A549 (cell line): ENCODE measurements around the gene GLS.

Source experiments
- CBX2 ChIP-seq: fragments of 200-600 bp; sonication (generic); IDR thresholded peaks from 2 replicates; pipeline ENCODE4 v1.6.1; 2016; ENCODE audit warnings: low read depth, mild to moderate bottlenecking, borderline replicate concordance
- EP300 ChIP-seq, 2 experiments: fragments of >200 bp; sonication (Bioruptor Twin); formaldehyde crosslinking; IDR thresholded peaks; 2 replicates in 1 of 2; 3 replicates in 1 of 2; pipeline ENCODE4 v1.6.1; 2016 to 2017
- HOXA7 ChIP-seq: fragments of 250-450 bp; sonication (Bioruptor Pico); IDR thresholded peaks from 2 replicates; pipeline ENCODE4 v1.5.0; 2020; ENCODE audit warnings: mild to moderate bottlenecking, moderate library complexity
- NR3C1 ChIP-seq: fragments of >200 bp; sonication (Bioruptor Twin); formaldehyde crosslinking; IDR thresholded peaks from 3 replicates; pipeline ENCODE4 v1.6.1; 2017
- PHF8 ChIP-seq: fragments of 200-600 bp; sonication (generic); IDR thresholded peaks from 2 replicates; pipeline ENCODE4 v1.6.1; 2016; ENCODE audit warnings: low read depth, mild to moderate bottlenecking, antibody characterized with exemption, moderate library complexity, borderline replicate concordance
- POLR2A ChIP-seq: IDR thresholded peaks from 2 replicates; pipeline ENCODE4 v1.6.1; 2012; ENCODE audit warnings: mild to moderate bottlenecking, low read length
- SREBF2 ChIP-seq: fragments of 450-650 bp; IDR thresholded peaks from 2 replicates; pipeline ENCODE4 v1.6.1; 2014; ENCODE audit warnings: mild to moderate bottlenecking, moderate library complexity
- TF ChIP-seq, protein P1 (sequence below): fragments of >200 bp; sonication (Bioruptor Twin); formaldehyde crosslinking; IDR thresholded peaks from 3 replicates; pipeline ENCODE4 v1.5.1; 2016
- TF ChIP-seq, protein P2 (sequence below): fragments of 200-600 bp; sonication (generic); IDR thresholded peaks from 2 replicates; pipeline ENCODE4 v1.6.1; 2016; ENCODE audit warnings: antibody characterized with exemption, mild to moderate bottlenecking, moderate library complexity

DNA sequence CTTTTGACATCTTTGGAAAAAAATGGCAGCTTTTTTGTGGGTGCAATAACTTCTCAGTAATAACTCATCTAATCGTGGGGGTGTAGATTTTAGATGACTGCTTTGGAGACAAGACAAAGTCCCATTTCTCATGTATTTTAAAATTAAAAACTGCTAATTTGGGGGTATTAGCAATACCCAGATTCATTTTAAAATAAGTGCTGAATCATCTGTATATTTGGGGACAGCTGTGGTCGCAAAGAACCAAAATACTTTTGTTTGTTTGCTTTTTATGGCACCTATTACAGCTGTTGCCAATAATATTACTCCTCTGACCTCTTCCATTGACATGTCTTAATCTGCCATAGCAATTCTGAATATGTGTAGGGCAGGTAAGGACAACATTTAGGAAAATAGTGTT lies 87.9 kb downstream of the GLS start:
- TF ChIP-seq, protein P1, sequence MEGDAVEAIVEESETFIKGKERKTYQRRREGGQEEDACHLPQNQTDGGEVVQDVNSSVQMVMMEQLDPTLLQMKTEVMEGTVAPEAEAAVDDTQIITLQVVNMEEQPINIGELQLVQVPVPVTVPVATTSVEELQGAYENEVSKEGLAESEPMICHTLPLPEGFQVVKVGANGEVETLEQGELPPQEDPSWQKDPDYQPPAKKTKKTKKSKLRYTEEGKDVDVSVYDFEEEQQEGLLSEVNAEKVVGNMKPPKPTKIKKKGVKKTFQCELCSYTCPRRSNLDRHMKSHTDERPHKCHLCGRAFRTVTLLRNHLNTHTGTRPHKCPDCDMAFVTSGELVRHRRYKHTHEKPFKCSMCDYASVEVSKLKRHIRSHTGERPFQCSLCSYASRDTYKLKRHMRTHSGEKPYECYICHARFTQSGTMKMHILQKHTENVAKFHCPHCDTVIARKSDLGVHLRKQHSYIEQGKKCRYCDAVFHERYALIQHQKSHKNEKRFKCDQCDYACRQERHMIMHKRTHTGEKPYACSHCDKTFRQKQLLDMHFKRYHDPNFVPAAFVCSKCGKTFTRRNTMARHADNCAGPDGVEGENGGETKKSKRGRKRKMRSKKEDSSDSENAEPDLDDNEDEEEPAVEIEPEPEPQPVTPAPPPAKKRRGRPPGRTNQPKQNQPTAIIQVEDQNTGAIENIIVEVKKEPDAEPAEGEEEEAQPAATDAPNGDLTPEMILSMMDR = no peak
- TF ChIP-seq CBX2 (no peak), NR3C1 (no peak), EP300 (IDR thresholded peaks at IDR 0.05) (no peak), SREBF2 (no peak), HOXA7 (CRISPR knock-in tag) (no peak), PHF8 (no peak), POLR2A (no peak)
- TF ChIP-seq, protein P2, sequence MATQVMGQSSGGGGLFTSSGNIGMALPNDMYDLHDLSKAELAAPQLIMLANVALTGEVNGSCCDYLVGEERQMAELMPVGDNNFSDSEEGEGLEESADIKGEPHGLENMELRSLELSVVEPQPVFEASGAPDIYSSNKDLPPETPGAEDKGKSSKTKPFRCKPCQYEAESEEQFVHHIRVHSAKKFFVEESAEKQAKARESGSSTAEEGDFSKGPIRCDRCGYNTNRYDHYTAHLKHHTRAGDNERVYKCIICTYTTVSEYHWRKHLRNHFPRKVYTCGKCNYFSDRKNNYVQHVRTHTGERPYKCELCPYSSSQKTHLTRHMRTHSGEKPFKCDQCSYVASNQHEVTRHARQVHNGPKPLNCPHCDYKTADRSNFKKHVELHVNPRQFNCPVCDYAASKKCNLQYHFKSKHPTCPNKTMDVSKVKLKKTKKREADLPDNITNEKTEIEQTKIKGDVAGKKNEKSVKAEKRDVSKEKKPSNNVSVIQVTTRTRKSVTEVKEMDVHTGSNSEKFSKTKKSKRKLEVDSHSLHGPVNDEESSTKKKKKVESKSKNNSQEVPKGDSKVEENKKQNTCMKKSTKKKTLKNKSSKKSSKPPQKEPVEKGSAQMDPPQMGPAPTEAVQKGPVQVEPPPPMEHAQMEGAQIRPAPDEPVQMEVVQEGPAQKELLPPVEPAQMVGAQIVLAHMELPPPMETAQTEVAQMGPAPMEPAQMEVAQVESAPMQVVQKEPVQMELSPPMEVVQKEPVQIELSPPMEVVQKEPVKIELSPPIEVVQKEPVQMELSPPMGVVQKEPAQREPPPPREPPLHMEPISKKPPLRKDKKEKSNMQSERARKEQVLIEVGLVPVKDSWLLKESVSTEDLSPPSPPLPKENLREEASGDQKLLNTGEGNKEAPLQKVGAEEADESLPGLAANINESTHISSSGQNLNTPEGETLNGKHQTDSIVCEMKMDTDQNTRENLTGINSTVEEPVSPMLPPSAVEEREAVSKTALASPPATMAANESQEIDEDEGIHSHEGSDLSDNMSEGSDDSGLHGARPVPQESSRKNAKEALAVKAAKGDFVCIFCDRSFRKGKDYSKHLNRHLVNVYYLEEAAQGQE = no peak
